DMS153 (cell line): ENCODE measurements around the gene CDC25B.
A peak's percentile ranks its signal among the peaks of the same experiment; 100 is the strongest.
"Not testable (repeated sequence)": the region's sequence is repeated elsewhere in the genome, so short reads cannot be mapped to it uniquely, and the experiment has no call there.

Experiments used
- DNase-seq: peaks from one replicate; lab custom pipeline; 2025; lab: John Stamatoyannopoulos, UW

Gene CDC25B

DNA sequence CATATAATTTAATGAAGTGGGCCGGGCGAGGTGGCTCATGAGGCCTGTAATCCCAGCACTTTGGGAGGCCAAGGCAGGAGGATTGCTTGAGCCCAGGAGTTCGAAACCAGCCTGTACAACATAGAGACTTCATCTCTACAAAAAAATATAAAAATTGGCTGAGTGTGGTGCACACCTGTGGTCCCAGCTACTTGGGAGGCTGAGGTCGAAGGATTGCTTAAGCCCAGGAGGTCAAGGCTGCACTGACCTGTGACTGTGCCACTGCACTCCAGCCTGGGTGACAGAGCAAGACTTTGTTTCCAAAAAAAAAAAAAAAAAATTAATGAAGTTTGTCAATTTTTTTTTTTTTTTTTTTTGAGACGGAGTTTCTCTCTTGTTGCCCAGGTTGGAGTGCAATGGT is 33.8 kb downstream of the CDC25B start:
- DNase-seq, result not testable (repeated sequence)

DNA sequence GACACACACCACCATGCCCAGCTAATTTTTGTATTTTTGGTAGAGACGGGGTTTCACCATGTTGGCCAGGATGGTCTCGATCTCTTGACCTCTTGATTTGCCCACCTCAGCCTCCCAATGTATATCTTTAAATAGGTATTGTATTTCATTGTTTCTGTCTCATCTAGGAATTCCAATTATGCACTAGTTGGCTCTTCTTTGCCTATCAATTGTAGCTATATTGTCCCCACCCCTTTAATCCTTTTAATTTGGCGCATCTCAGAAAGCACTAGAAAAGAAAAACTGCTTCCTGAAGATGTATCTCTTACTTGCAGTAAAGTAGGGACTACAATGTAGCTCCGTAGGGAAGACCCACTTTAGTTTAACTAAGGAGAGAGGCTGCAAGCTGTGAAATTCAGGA is 40.0 kb downstream of the CDC25B start:
- DNase-seq, result no peak

DNA sequence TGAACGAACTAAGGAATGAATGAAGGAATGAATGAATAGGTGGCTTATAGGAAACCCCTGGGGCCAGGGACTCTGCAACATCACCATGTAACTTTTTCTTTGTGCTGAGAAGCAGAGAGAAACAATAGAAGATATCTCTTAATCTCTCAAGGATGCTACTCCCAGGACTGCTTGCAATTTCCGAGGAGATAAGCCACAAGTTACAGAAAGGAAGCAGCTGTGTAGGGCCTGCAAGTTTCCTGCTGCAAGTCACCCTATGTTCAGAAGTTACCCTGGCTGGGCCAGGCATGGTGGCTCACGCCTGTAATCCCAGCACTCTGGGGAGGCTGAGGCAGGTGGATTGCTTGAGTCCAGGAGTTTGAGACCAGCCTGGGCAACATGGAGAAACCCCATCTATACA is 43.2 kb downstream of the CDC25B start:
- DNase-seq, result no peak

DNA sequence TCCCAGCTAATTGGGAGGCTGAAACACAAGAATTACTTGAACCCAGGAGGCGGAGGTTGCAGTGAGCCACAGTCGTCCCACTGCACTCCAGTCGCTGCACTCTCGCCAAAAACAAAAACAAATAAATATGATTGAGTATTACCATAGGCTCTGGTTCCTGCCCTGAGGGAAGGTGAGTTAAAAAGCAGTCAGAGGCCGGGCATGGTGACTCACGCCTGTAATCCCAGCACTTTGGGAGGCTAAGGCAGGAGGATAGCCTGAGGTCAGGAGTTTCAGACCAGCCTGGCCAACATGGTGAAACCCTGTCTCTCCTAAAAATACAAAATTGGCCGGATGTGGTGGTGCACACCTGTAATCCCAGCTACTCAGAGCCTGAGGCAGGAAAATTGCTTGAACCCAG is 44.1 kb downstream of the CDC25B start:
- not testable (repeated sequence) for DNase-seq

DNA sequence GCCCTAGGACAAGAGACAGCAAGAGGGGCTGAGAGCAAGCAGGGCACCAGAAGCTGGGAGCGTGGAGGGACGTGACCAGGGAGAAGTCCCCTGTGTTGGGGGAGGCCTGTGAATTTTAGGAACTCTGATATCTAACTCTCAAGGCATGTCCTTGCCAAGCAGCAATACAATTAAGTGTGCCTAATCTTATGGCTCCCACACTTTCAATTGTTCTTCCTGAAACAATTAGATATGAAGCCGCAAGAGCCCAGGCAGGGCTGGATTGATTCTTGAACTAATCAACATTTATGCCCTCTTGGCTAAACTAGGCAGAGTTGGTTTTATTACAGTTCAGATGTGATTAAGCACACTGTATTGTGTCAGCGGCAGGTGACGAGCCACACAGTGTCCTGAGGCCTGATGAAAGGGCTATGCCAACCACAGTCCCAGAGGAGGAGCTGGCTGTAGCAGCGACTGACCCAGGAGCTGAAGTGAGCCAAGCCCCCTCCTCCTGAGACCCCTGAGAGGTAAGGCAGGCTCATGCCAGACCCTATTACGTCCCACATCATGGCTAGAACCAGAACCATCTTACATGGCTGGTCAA is 46.3 kb downstream of the CDC25B start:
- DNase-seq, result no peak

DNA sequence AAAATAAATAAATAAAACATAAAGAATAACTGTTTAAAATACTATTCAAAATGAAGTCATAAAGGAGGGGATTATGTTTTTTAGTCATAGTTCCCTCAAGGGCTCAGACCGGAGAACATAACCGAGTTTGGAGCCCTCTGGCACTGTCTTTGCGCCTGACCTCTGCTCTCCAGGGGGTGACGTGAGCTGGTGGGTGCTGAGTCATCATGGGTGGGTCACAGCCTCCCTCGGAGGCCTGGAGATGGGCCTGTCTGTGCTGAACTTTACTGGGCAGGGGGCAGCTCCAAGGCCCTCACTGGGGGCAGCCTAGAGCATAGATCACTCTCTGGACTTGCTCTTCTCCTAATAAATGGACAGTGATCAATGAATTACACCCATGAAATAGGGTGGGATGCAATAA is 47.4 kb downstream of the CDC25B start:
- no peak for DNase-seq

DNA sequence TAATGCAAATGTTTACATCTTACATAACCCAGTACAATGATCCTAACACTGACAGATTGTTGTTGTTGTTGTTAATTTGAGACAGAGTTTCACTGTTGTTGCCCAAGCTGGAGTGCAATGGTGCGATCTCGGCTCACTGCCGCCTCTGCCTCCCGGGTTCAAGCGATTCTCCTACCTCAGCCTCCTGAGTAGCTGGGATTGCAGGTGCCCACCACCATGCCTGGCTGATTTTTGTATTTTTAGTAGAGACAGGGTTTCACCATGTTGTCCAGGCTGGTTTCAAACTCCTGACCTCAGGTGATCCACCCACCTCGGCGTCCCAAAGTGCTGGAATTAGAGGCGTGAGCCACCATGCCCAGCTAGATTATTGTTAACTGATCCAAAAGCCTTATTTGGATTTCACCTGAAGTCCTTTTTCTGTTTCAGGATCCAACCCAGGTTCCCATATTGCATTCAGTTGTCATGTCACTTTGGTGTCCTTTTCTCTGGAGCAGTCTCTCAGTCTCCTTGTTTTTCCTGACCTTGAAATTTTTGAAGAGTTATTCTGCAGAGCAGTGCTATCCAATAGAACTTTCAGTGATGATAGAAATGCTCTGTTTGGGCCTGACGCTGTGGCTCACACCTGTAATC is 48.0 kb downstream of the CDC25B start:
- not testable (repeated sequence) for DNase-seq

DNA sequence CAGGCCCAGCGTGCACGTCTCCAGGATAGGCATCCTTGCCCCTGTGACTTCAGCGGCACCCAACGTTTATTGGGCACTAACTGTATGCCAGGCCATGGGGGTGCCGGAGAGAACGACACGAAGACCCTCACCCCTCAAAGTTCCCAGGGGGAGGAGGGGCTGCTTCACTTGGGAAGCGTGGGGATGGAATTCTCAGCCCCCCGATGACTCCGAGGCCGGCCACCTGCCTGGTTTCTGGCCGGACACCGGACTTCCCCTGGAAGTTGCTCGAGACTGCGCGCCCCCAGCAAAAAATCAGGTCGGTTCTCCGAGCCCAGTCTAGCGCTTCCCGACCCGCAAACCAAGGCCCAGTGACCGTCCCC is 50.2 kb downstream of the CDC25B start:
- DNase-seq, result no peak

DNA sequence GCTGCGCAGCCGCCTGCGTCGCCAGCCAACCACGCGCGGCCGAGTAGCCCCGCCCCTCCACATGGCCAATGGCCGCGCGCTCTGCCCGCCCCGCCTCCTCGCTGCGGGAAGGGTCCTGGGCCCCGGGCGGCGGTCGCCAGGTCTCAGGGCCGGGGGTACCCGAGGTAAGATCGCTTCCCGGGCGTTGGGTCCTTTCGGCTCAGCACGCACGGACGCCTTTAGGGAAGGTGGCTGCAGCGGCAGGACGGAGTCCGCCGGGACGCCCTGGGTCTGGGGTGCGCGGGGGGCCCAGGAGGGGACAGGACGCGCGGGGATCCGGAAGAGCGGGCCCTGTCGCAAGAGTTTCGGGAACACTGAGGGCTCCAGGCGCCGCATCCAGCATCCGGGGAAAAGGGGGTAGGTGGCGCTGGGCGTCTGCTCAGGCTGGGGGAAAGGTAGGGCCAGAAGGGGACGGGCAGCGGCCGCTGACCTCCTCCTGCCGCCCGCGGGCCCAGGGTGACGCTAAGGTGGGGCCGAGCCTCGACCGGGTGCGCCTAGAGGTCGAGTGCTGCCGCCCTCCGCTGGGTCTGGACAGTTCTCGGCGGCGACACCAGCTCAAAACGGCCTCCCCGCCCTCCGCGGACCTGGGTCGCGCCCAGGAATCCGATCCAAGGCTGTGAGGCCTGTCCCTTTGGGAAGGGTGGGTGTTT is 50.8 kb downstream of the CDC25B start, which contains the start of gene MAVS:
Gene MAVS, plus strand, starts transcription at position 95 of the 689 bp plus-strand sequence. CDS start 7,791 bp downstream, outside the sequence.
- peak; percentile 61 for DNase-seq

DNA sequence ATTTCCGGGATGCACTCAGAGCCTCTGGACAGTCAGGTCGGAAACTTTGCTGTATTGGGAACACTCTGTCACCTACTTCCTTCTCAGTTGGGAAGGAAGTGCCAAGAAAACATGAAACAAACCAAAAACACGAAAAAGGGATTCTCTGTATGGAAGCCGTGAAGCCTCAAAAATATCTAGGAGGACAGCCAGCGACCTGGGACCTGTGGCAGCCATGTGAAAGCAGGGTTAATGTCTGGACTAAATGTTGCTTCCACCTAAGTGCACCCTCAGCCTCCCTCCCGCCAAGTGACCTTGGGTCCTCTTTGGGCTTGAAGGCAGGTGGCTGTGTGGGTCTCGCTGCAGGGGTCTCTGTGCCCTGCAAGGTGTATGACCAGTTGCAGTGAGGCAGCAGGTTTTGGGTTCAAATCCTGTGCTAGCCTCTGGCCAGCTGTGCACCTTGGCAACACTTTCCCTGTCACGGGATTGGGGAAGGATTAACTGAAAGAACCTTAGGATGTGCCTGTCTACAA is 51.4 kb downstream of the CDC25B start:
- DNase-seq, result peak; percentile 2

DNA sequence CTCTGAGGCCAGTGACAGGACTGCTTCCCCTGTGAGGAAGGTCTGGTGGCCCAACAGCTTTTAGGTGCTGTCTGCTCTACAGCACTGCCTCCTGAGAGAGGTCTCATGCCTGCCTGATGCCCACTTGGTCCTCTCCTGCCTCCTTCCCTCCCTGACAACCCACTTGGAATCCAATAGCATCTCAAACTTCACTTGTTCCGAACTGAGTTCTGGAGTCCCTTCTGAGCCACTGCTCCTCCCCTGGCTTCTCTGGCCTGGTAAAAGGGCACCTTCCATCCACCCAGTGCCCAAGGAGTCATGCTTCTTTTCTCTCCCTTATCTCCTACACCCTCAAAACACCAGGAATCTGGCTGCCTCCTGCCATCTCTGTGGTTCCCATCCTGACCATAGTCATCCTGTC is 52.5 kb downstream of the CDC25B start:
- DNase-seq, result no peak

DNA sequence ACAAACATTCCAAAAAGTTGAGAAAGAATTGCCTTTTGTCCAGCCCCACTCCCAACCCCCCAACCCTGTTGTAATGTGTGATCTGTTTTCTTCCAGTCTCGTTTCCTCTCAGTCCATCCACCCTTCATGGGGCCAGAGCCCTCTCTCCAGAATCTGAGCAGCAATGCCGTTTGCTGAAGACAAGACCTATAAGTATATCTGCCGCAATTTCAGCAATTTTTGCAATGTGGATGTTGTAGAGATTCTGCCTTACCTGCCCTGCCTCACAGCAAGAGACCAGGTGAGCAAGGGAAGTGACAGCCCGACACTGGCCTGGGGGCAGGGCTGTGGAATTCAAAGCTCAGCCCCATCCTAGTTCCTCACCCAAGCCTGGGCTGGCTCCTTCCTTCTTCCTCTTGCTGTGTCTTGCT is 58.4 kb downstream of the CDC25B start:
- DNase-seq, result no peak
